Upper lobe of right lung (tissue), 1 donor: Measurements from ENCODE around the gene NDUFB5. TPM values are rescaled to one million over a fixed set of nuclear protein-coding genes. Genes with fewer than 3 reads are reported as not detected.

Source experiments
- ATAC-seq: fragments of 200-7000 bp; cut with Tn5 transposase; one replicate; pipeline ENCODE4 v1.9.1; 2020; ENCODE audit warnings: mild to moderate bottlenecking, moderate library complexity
- DNase-seq: peaks from one replicate; pipeline ENCODE4 v3.0.0-alpha.2; 2020
- H3K27ac ChIP-seq: fragments of 200-600 bp; one replicate; pipeline ENCODE4 v1.8.0; 2022
- H3K27me3 ChIP-seq: fragments of 200-600 bp; one replicate; pipeline ENCODE4 v1.8.0; 2022; ENCODE audit warnings: mild to moderate bottlenecking
- H3K36me3 ChIP-seq: fragments of 200-600 bp; one replicate; pipeline ENCODE4 v1.8.0; 2022
- H3K4me1 ChIP-seq: fragments of 200-600 bp; one replicate; pipeline ENCODE4 v1.8.0; 2022
- H3K4me3 ChIP-seq: fragments of 200-600 bp; one replicate; pipeline ENCODE4 v1.8.0; 2022; ENCODE audit warnings: mild to moderate bottlenecking
- H3K9me3 ChIP-seq: fragments of 200-600 bp; one replicate; pipeline ENCODE4 v1.8.0; 2022
- intact Hi-C: fragments of 100-400 bp; cut with DNase I; formaldehyde crosslinking; loops from one replicate; pipeline ENCODE4 v1.11.0; 2022
- total RNA-seq: library from RNA; stranded (reverse); fragmentation: NEBNext Ultra II Directional; extraction: Animal tissue kit (Norgen Biotek cat#: 25700); gene quantifications from one replicate; pipeline ENCODE4 v1.2.1, GENCODE V29; 2021
- TF ChIP-seq, protein P1 (sequence below): fragments of 200-600 bp; IDR thresholded peaks from one replicate; pipeline ENCODE4 v1.8.0; 2022; ENCODE audit warnings: antibody characterized with exemption
- donor health status: DM: no; HTN: yes; CAD: no; lungs with severe emphysema.

Gene NDUFB5
- total RNA-seq, 1 donor from 2014 or later = 92.0 TPM

DNA sequence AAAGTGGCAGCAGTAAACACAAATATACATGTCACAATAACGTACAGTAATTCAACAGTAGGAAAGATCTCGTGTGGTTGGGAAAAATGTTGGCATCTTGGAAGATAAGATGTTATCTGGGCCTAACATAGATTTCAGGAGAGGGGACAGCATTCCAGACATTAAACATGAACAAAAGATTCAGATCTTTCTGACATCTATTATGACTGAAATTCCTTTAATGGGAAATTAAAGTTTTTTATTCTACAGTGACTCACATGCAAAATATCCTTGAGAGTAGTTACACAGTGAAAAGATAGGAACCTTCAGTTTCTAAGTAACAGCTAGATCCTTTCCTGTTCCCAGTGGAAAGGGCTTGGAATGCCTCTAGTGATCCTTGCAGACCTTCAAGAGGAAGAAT lies 9.2 kb downstream of the NDUFB5 start:
- no peak for DNase-seq
- ATAC-seq = no peak

GRCh38 chr3:179615458-179616173 lies 11.0 kb downstream of the NDUFB5 start:
- Histone ChIP-seq H3K9me3 (no peaks in the 10 kb centered on the region), H3K27ac (no peak overlapping the region), H3K4me3 (no peak overlapping the region), H3K4me1 (no peaks in the 10 kb centered on the region), H3K36me3 (peaks cover 36% of the 10 kb centered on the region), H3K27me3 (no peaks in the 10 kb centered on the region)
- ATAC-seq (no peak), DNase-seq (no peak)
- intact Hi-C loops = no loop called here
- TF ChIP-seq, protein P1, sequence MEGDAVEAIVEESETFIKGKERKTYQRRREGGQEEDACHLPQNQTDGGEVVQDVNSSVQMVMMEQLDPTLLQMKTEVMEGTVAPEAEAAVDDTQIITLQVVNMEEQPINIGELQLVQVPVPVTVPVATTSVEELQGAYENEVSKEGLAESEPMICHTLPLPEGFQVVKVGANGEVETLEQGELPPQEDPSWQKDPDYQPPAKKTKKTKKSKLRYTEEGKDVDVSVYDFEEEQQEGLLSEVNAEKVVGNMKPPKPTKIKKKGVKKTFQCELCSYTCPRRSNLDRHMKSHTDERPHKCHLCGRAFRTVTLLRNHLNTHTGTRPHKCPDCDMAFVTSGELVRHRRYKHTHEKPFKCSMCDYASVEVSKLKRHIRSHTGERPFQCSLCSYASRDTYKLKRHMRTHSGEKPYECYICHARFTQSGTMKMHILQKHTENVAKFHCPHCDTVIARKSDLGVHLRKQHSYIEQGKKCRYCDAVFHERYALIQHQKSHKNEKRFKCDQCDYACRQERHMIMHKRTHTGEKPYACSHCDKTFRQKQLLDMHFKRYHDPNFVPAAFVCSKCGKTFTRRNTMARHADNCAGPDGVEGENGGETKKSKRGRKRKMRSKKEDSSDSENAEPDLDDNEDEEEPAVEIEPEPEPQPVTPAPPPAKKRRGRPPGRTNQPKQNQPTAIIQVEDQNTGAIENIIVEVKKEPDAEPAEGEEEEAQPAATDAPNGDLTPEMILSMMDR = no peak

More for the DNA sequence above, 9.2 kb downstream of the NDUFB5 start:
- TF ChIP-seq, protein P1 = no peak
- Histone ChIP-seq H3K4me1 (no peaks in the 10 kb centered on the region), H3K27me3 (no peaks in the 10 kb centered on the region), H3K27ac (no peak overlapping the region), H3K9me3 (no peaks in the 10 kb centered on the region), H3K36me3 (peaks cover 38% of the 10 kb centered on the region), H3K4me3 (no peak overlapping the region)
- intact Hi-C loops = no loop called here

- intact Hi-C loops = no loop called here
- Histone ChIP-seq H3K36me3 (peaks cover 70% of the 10 kb centered on the region), H3K4me3 (no peak overlapping the region), H3K27ac (no peak overlapping the region), H3K27me3 (no peaks in the 10 kb centered on the region), H3K9me3 (no peaks in the 10 kb centered on the region), H3K4me1 (no peaks in the 10 kb centered on the region)
- ATAC-seq (no peak), DNase-seq (no peak)
- TF ChIP-seq, protein P1 = no peak
These were observed 17.4 kb downstream of the NDUFB5 start for GRCh38 chr3:179622023-179622422.

DNA sequence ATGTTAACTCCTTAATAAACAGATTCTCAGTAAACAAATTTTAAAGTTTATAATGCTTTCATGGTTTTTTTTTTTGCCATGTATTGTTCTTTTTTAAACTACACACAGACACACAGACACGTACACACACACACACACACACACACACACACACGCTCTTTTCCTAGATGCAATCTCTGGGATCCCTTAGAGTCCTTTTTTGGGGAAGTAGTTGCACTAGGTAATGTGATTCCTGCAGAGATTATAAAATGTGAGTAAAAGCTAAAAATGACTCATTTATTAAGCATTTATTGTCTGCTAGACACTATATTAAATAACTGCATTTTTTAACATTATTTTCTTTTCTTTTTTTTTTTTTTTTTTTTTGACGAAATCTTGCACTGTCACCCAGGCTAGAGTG lies 19.9 kb downstream of the NDUFB5 start:
- Histone ChIP-seq H3K27me3 (no peaks in the 10 kb centered on the region), H3K36me3 (peaks cover 48% of the 10 kb centered on the region), H3K4me3 (no peak overlapping the region), H3K9me3 (no peaks in the 10 kb centered on the region), H3K27ac (no peak overlapping the region), H3K4me1 (no peaks in the 10 kb centered on the region)
- TF ChIP-seq, protein P1 = no peak
- no peak for ATAC-seq
- intact Hi-C loops = no loop called here
- DNase-seq = no peak

- Histone ChIP-seq H3K27ac (no peak overlapping the region), H3K9me3 (no peaks in the 10 kb centered on the region), H3K4me3 (no peak overlapping the region), H3K27me3 (no peaks in the 10 kb centered on the region), H3K4me1 (no peaks in the 10 kb centered on the region), H3K36me3 (no peaks in the 10 kb centered on the region)
- DNase-seq = no peak
- no peak for ATAC-seq
- TF ChIP-seq, protein P1 = no peak
- intact Hi-C loops = no loop called here
These were observed 26.3 kb downstream of the NDUFB5 start for GRCh38 chr3:179630753-179631451.
